Activated naive CD4-positive, alpha-beta T cell treated with anti-CD3 and anti-CD28 coated beads, Interleukin-2, amount 50 U/mL, for 72 hours (primary cell): ENCODE measurements around the gene MBD5. TPM values are rescaled to one million over a fixed set of nuclear protein-coding genes. Genes with fewer than 3 reads are reported as not detected.
"Not testable (repeated sequence)": the region's sequence is repeated elsewhere in the genome, so short reads cannot be mapped to it uniquely, and the experiment has no call there.

Source experiments
- ATAC-seq, 2 donors: fragments of 150-1000 bp; cut with Tn5 transposase; 2 replicates each; pipeline ENCODE4 v1.10.0; 2021; ENCODE audit warnings: mild to moderate bottlenecking in 2 of 2, moderate library complexity in 2 of 2
- DNase-seq, 2 donors: peaks; one replicate each; pipeline ENCODE4 v3.0.0; 2021 to 2022; ENCODE audit warnings: low spot score in 2 of 2
- H3K27ac Mint-ChIP-seq, 2 donors: one replicate each; pipeline ENCODE4 v1.8.0; 2022; ENCODE audit warnings: mild to moderate bottlenecking in 2 of 2, mixed read lengths in 2 of 2
- H3K36me3 Mint-ChIP-seq, 2 donors: one replicate each; pipeline ENCODE4 v1.8.0; 2022; ENCODE audit warnings: mixed read lengths in 2 of 2
- H3K9me3 Mint-ChIP-seq, 2 donors: one replicate each; pipeline ENCODE4 v1.8.0; 2022; ENCODE audit warnings: mixed read lengths in 2 of 2
- total RNA-seq, 2 donors: library from RNA; stranded (reverse); gene quantifications; one replicate each; pipeline ENCODE4 v1.2.3, GENCODE V29; 2022

Gene MBD5
- 10 to 100 TPM; 37.7 to 47.9 TPM for total RNA-seq

DNA sequence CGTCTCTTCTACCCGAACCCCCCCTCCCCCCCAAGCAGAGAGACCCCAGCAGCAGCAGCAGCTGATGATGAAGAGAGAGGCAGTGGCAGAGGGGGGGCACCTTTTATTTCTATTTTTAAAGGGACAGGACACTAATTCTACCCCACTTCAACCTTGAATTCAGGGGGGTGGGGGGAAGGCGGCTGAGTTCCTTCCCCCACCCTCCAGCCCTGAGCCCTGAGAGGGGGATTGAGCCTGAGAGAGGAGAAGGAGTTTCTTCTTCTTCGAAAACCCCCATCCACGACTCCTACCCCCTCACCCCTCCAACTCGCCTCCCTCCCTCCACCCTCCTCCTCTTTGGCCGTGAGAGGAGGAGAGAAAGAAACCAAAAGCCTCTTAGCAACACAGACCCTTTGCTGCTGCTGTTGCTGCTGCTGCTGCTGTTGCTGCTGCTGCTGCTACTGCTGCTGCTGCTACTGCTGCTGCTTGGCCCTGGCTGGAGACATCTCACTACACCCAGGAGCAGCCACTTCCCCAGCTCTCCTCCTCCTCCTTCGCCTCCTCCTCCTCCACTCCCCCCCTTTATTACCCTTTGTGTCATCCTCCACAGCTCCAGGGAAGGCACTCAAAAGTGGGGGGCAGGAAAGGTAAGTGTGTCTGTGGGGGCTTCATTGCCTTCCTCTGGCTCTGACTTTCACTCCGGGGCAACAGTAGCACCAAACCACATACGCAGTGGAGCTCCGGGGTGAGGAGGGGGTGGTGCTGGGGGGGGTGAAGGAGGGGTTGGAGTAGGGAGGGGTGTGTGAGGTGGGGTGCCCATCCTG lies at the start of gene MBD5:
TSS of gene MBD5 (plus strand) at position 33 of the 803 bp plus-strand sequence.
- H3K36me3 Mint-ChIP-seq = peaks cover 7 to 12% of the 10 kb centered on the region in 2 donors
- H3K9me3 Mint-ChIP-seq = no peaks in the 10 kb centered on the region
- peak within 1 kb of the TSS; percentile 90 to 99 for H3K27ac Mint-ChIP-seq
- DNase-seq (peak; percentile 39 to 58), ATAC-seq (peak; percentile 35 to 48)

DNA sequence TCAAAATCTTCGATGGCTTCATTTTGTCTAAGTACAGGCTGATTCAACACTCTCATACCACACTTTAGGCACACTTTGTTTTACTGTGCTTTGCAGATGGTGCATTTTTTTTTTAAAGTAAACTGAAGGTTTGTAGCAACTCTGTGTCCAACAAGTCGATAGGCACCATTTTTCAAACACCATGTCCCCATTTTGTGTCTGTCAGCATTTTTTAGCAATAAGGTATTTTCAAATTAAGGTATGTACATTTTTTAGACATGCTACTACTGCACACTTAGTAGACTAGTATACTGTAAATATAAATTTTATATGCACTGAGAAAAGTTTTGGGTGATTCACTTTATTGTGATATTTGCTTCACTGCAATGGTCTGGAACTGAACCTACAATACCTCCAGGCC lies 44.8 kb upstream of the MBD5 start:
- H3K9me3 Mint-ChIP-seq = peaks cover 3 to 6% of the 10 kb centered on the region in 2 donors
- DNase-seq = no peak
- peaks cover 12 to 28% of the 10 kb centered on the region in 2 donors for H3K36me3 Mint-ChIP-seq
- no peak for ATAC-seq
- H3K27ac Mint-ChIP-seq = no peak overlapping the region

DNA sequence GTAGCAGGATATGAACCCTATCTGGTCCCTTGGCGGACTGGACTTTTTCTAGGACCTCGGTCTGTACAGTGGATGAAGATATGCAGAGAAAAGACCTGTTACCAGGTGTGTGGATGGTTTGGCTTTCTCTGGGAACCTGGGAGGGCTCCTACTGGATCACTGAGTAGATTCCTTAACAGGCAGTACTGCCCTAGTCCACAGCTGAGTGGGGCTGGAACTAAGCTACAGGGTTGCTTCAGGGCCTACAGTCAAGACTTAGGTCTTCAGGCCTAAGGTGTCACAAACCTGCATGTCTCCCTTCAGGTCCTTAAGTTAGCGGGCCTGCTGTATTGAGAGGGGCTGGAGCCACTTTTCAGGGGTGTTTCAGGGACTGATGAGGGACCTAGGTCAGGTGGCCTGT lies 43.2 kb upstream of the MBD5 start:
- no peak for DNase-seq
- Mint-ChIP-seq H3K27ac (no peak overlapping the region), H3K36me3 (peaks cover 12 to 26% of the 10 kb centered on the region in 2 donors), H3K9me3 (peaks cover 3 to 6% of the 10 kb centered on the region in 2 donors)
- ATAC-seq = no peak

DNA sequence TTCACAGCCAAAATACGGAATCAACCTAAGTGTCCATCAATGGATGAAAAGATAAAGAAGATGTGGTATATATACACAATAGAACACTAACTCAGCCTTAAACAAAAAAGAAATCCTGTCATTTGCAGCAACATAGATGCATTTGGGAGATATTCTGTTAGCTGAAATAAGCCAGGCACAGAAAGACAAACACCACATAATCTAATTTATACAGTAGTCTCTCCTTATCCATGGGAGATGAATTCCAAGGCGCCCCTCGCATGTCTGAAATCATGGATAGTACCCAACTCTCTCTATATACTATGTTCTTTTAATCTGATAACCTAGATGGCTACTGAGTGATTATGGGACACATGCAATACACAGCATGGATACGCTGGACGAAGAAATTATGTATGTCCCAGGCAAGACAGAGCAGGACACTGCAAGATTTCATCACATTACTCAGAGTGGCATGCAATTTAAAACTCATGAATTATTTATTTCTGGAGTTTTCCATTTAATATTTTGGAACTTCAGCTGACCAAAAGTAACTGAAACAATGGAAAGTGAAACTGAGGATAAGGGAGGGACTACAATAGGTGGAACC lies 39.9 kb upstream of the MBD5 start:
- peaks cover 3 to 6% of the 10 kb centered on the region in 2 donors for H3K9me3 Mint-ChIP-seq
- DNase-seq = no peak
- H3K27ac Mint-ChIP-seq = no peak overlapping the region
- H3K36me3 Mint-ChIP-seq = peaks cover 12 to 28% of the 10 kb centered on the region in 2 donors
- no peak for ATAC-seq

DNA sequence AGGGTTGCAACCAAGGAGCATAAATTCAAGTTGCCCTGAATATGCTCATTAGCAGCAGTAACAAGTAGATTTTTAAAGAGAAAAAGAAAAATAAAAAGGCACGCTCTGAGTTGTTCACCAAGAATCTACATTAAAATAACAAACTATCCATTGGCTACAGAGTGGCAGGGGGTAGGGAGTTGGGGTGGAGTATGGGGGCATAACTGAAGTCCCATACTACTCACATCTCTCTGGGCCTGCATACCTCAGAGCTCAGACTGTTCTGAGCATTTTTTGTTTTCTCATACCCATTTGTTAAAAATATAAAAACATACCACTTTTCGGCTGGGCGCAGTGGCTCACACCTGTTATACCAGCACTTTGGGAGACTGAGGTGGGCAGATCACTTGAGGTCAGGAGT lies 31.8 kb upstream of the MBD5 start:
- H3K36me3 Mint-ChIP-seq = peaks cover 0 to 2% of the 10 kb centered on the region in 2 donors

DNA sequence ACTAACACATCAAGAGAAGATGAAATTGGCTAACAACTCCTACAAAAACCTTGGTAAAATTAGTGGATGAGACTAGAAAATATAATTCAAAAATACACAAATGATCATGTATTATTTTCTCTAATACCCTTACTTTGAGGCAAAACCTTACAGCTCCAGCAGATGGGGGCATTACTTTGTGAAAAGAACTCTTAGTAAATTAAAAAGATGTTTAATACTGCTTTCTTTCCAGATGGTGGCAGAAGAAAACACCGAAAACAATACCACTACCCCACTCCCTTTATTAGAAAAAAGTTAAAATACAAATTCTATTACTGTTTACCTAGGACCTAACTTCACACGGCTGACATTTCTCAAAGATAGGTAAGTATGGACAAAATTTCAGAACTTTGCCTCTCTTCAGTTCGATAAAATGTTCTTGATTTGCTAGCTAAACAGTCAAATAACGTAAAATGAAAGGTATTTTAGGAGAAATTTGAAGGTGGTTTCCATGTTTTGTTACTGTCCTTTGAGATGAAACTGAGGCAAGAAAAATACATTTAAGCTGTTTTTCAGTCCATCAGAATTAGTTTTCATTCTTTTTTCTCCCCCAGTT lies 31.0 kb upstream of the MBD5 start:
- peaks cover under 1 to 10% of the 10 kb centered on the region in 2 donors for H3K36me3 Mint-ChIP-seq
- ATAC-seq (no peak), DNase-seq (no peak)
- H3K27ac Mint-ChIP-seq = peak overlapping the region in 1 of 2 donors; percentile 75
- H3K9me3 Mint-ChIP-seq = no peaks in the 10 kb centered on the region

More for the DNA sequence above, 31.8 kb upstream of the MBD5 start:
- Mint-ChIP-seq H3K27ac (no peak overlapping the region), H3K9me3 (no peaks in the 10 kb centered on the region)
- DNase-seq = no peak
- ATAC-seq = no peak

DNA sequence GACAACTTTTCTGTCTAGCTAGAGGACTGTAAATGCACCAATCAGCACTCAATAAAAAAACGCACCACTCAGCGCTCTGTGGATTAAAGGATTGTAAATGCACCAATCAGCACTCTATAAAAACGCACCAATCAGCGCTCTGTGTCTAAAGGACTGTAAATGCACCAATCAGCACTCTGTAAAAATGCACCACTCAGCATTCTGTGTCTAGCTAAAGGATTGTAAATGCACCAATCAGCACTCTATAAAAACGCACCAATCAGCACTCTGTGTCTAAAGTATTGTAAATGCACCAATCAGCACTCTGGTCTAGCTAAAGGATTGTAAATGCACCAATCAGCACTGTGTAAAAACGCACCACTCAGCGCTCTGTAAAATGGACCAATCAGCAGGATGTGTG lies 25.9 kb upstream of the MBD5 start:
- H3K27ac Mint-ChIP-seq, H3K9me3 Mint-ChIP-seq, ATAC-seq, DNase-seq: not testable (repeated sequence)
- H3K36me3 Mint-ChIP-seq = peaks cover 9 to 27% of the 10 kb centered on the region in 2 donors

DNA sequence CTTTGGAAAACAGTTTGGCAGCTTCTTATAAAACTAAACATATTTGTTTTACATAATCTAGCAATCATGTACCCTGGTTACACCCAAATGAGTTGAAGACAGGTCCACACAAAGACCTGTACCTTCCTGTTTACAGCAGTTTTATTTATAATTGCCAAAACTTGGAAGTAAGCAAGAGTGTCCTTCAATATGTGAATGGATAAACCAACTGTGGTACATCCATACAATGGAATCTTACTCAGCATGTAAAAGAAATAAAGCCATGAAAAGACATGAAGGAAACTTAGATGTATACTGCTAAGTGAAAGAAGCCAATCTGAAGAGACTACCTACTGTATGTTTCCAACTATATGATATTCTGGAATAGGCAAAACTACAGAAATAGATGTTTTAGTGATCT lies 24.1 kb upstream of the MBD5 start:
- Mint-ChIP-seq H3K27ac (no peak overlapping the region), H3K9me3 (peaks cover 3 to 6% of the 10 kb centered on the region in 2 donors), H3K36me3 (peaks cover 14 to 38% of the 10 kb centered on the region in 2 donors)
- DNase-seq = no peak
- ATAC-seq = no peak

DNA sequence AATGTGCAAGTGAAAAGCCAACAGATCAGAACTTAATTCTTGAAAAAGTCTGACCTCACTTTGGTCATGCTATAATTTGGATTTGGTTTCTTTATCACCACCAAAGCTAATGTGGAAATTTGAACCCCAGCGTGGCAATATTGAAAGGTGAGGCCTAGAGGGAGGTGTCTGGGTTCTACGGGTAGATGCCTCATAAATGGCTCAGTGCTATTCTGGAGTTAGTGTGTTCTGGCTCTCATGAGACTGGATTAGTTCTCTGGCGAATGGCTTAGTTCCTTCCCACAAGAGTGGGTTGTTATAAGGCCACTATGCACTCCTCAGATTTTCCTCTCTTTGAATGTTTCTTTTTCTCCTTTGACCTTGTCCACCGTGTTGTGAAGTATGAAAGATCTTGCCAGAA lies 22.7 kb upstream of the MBD5 start:
- peaks cover 15 to 16% of the 10 kb centered on the region in 2 donors for H3K9me3 Mint-ChIP-seq
- ATAC-seq = no peak
- H3K27ac Mint-ChIP-seq = no peak overlapping the region
- H3K36me3 Mint-ChIP-seq = peaks cover 27 to 52% of the 10 kb centered on the region in 2 donors
- DNase-seq = no peak

DNA sequence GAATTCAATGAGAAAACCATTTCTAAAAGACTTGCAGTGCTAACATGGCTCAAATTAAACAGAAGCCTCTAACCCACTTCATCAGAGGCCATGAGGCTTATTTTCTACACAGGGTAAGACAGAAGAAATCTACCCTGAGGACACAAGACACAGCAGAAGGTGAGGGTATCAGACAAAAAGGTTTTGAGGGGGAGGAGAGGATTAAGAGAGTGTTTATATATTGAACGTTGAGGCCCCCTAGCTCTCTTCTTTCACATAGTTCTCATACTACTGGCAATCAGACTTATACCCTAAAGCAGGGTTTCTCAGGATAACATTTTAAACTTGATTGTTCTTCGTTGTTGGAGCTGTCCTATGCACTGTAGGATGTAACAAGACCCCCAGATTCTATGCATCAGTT lies 21.8 kb upstream of the MBD5 start:
- ATAC-seq = no peak
- peaks cover 36 to 59% of the 10 kb centered on the region in 2 donors for H3K36me3 Mint-ChIP-seq
- DNase-seq = no peak
- H3K9me3 Mint-ChIP-seq = peaks cover 23 to 25% of the 10 kb centered on the region in 2 donors
- H3K27ac Mint-ChIP-seq = no peak overlapping the region

DNA sequence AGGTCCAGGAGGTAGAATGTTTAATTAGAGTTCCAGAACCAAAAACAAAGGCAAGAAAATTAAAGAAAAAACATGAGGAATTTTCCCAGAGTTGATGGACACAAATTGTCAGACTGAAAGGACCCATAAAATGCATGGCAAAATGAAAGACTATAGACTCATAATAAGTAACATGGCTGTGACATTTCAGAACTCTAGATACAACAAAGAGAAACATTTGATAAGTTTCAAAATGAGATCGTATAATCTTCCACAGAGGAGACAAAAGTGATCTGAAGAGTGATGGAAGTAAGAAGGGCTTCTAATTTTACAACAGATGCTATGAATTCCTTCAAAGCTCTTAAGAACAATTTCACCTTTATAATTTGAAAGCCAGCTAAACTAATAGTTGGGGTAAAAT lies 20.8 kb upstream of the MBD5 start:
- Mint-ChIP-seq H3K9me3 (peaks cover 23 to 26% of the 10 kb centered on the region in 2 donors), H3K36me3 (peaks cover 33 to 59% of the 10 kb centered on the region in 2 donors), H3K27ac (no peak overlapping the region)
- DNase-seq = no peak
- ATAC-seq = peak in 1 of 2 donors; percentile 62

DNA sequence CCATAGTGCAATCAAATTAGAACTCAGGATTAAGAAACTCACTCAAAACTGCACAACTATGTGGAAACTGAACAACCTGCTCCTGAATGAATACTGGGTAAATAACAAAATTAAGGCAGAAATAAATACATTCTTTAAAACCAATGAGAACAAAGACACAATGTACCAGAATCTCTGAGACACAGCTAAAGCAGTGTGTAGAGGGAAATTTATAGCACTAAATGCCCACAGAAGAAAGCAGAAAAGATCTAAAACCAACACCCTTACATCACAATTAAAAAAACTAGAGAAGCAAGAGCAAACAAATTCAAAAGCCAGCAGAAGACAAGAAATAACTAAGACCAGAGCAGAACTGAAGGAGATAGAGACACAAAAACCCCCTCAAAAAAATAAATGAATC lies 18.5 kb upstream of the MBD5 start:
- ATAC-seq, DNase-seq: not testable (repeated sequence)
- Mint-ChIP-seq H3K36me3 (peaks cover 34 to 59% of the 10 kb centered on the region in 2 donors), H3K27ac (peak overlapping the region in 1 of 2 donors; percentile 7), H3K9me3 (peaks cover 19 to 26% of the 10 kb centered on the region in 2 donors)

DNA sequence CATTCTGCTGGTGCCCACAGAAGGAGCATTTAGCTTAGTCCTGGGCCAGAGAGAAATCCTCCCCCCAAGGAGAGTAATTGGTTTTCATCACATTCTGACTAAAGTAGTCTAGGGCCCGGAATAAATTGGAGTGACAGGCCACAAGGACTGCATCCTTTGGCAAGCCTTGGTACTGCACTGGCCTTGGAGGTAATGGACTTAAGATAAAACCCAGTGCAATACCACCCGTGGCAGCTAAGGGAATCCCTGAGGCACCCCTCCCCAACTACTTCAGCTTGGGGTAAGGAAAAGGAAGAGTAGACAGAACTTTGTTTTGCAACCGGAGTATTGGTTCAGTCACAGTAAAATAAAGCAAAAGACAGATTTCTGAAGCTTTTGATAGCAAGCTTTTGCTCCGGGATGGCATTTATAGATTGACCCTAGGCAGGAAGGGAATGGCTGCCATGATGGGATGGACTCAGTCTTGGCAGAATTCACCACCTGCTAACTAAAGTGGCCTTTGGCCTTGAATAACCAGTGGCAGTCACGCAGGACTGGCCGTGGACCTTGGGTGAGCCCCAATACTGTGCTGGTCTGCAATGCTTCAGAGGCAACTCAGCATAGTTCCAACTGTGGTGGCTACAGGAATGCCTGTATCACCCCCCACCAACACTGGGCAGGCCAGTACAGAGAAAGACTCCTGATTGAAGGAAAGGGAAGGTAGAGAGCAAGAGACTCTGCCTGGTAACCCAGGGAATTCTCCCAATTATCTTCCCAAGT lies 14.5 kb upstream of the MBD5 start:
- DNase-seq (no peak), ATAC-seq (no peak)
- Mint-ChIP-seq H3K9me3 (peaks cover 25 to 43% of the 10 kb centered on the region in 2 donors), H3K36me3 (peaks cover 46 to 76% of the 10 kb centered on the region in 2 donors), H3K27ac (no peak overlapping the region)

DNA sequence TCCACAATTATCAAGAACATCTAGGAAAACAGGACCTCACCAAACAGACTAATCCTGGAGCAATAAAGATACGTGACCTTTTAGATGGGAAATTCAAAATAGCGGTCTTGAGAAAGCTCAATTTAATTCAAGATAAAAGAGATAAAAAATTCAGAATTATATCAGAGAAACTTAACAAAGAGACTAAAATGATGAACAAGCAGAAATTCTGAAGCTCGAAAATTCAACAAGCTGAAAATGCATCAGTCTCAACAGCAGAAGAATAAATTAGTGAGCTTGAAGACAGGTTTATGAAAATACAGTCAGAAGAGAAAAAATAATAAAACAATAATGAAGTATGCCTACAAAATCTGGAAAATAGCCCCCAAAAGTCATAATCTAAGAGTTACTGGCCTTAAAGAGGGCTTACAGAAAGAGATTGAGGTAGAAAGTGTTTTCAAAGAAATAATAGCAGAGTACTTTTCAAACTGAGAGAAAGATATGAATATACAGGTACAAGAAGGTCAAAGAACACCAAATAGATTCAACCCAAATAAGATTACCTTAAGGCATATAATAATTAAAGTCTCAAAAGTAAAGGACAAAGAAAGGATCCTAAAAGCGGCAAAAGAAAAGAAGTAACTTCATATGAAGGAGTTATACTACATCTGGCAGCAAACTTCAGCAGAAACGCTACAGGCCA lies 13.5 kb upstream of the MBD5 start:
- Mint-ChIP-seq H3K9me3 (peaks cover 22 to 36% of the 10 kb centered on the region in 2 donors), H3K27ac (no peak overlapping the region), H3K36me3 (peaks cover 43 to 68% of the 10 kb centered on the region in 2 donors)
- DNase-seq (no peak), ATAC-seq (no peak)

DNA sequence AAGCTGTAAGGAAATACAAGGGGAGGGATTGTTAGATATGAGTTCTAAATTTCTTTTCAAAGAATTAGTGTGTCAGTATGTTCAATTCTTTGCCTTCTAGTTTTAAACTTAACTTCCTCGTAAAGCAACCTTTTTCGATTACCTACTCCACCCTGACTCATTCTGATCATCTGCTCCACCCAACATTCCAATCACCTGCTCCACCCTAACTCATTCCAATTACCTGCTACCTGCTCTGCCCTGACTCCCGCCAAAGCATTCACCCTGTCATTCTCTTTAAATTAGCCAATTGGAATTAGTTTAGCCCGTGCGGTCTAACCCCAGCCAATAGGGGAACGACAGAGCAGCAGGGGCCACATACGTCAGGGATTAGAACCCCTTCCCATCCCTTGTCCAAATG lies 12.5 kb upstream of the MBD5 start:
- Mint-ChIP-seq H3K9me3 (peaks cover 11 to 30% of the 10 kb centered on the region in 2 donors), H3K36me3 (peaks cover 36 to 58% of the 10 kb centered on the region in 2 donors)
- not testable (repeated sequence) for DNase-seq, ATAC-seq, H3K27ac Mint-ChIP-seq

DNA sequence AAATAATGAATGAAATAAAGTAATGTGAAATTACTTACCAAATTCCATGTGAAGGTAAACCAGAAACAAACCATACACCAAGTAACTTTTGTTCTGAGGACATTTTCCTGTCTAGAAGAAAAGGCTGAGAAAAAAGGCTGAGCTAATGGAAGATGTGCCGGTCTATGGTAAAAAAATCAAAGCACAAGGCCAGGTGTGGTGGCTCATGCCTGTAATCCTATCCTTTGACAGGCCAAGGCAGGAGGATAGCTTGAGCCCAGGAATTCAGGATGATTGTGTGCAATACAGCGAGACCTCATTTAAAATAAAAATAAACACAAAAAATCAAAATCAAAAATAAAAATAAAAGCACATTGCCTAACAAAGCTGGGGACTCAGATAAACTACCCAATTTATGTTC lies 7.0 kb upstream of the MBD5 start:
- H3K9me3 Mint-ChIP-seq = peaks cover 0 to 9% of the 10 kb centered on the region in 2 donors
- no peak for DNase-seq
- H3K27ac Mint-ChIP-seq = no peak overlapping the region
- H3K36me3 Mint-ChIP-seq = peaks cover 8 to 18% of the 10 kb centered on the region in 2 donors
- no peak for ATAC-seq
